Measurements from ENCODE around the gene LIME1.

Gene LIME1

DNA sequence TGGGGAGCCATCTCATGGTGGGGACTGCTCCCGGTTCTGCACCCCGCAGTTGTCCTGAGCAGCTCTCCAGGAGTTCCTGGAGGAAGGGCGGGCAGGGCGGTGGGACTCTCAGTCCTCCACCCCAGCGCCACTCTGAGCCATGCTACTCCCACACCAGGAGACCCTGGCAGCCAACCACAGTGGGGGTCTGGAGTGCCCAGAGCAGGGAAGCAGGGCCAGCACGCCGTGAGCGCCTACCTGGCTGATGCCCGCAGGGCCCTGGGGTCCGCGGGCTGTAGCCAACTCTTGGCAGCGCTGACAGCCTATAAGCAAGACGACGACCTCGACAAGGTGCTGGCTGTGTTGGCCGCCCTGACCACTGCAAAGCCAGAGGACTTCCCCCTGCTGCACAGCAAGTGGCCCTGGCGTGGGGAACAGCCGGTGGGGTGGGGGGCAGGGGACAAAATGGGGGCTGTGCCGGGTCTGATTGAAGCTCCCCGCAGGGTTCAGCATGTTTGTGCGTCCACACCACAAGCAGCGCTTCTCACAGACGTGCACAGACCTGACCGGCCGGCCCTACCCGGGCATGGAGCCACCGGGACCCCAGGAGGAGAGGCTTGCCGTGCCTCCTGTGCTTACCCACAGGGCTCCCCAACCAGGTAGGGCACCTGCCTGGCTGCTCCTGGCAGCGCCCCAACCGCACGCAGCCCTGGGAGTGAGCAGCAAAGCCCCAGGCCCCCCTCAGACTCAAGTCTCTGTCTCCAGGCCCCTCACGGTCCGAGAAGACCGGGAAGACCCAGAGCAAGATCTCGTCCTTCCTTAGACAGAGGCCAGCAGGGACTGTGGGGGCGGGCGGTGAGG, 41.7 kb upstream of the LIME1 start:
- H3K4me3 ChIP-seq (ENCODE audit: low read depth, low read length), result no peak overlapping the region
- TF ChIP-seq, protein P1, sequence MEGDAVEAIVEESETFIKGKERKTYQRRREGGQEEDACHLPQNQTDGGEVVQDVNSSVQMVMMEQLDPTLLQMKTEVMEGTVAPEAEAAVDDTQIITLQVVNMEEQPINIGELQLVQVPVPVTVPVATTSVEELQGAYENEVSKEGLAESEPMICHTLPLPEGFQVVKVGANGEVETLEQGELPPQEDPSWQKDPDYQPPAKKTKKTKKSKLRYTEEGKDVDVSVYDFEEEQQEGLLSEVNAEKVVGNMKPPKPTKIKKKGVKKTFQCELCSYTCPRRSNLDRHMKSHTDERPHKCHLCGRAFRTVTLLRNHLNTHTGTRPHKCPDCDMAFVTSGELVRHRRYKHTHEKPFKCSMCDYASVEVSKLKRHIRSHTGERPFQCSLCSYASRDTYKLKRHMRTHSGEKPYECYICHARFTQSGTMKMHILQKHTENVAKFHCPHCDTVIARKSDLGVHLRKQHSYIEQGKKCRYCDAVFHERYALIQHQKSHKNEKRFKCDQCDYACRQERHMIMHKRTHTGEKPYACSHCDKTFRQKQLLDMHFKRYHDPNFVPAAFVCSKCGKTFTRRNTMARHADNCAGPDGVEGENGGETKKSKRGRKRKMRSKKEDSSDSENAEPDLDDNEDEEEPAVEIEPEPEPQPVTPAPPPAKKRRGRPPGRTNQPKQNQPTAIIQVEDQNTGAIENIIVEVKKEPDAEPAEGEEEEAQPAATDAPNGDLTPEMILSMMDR (conservative IDR thresholded peaks at IDR 0.05; ENCODE audit: low read depth, low read length), result no peak
- no peak for DNase-seq (ENCODE audit: low read depth)

DNA sequence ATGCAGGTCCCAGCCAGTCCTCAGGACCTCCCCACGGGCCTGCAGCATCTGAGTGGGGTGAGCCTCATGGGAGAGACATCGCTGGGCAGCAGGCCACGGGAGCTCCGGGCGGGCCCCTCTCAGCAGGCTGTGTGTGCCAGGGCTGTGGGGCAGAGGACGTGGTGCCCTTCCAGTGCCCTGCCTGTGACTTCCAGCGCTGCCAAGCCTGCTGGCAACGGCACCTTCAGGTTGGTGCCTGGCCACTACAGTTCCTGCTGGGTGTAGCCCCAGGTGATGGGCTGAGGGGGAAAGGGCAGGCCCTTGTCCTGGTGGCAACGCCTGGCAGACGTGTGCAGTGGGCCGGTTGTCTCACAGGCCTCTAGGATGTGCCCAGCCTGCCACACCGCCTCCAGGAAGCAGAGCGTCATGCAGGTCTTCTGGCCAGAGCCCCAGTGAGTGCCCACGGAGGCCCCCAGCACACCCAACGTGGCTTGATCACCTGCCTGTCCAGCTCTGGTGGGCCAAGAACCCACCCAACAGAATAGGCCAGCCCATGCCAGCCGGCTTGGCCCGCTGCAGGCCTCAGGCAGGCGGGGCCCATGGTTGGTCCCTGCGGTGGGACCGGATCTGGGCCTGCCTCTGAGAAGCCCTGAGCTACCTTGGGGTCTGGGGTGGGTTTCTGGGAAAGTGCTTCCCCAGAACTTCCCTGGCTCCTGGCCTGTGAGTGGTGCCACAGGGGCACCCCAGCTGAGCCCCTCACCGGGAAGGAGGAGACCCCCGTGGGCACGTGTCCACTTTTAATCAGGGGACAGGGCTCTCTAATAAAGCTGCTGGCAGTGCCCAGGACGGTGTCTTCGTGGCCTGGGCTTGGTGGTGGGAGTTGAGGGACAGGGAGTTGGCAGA, 40.8 kb upstream of the LIME1 start:
- no peak overlapping the region for H3K4me3 ChIP-seq (ENCODE audit: low read depth, low read length)
- TF ChIP-seq, protein P1 (conservative IDR thresholded peaks at IDR 0.05; ENCODE audit: low read depth, low read length), result no peak
- no peak for DNase-seq (ENCODE audit: low read depth)

DNA sequence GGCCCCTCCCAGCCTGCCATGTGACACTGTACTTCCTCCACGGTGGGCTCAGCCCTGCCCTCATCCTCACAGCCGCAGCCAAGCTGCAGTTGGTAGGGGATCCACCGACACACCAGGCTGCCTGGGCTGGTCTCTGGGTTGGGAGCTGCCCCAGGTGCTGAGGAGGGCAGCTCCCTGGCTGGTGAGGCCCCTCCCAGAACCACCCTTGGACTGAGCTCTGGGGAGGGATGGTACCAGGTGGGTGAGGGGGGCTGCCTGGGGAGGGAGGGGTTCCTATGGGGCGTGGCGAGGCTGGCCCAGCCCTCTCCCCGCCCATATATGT, 40.2 kb upstream of the LIME1 start:
- H3K4me3 ChIP-seq (ENCODE audit: low read depth, low read length), result peak overlapping the region; percentile 65
- TF ChIP-seq, protein P1 (conservative IDR thresholded peaks at IDR 0.05; ENCODE audit: low read depth, low read length), result no peak
- DNase-seq (ENCODE audit: low read depth), result peak; percentile 55

DNA sequence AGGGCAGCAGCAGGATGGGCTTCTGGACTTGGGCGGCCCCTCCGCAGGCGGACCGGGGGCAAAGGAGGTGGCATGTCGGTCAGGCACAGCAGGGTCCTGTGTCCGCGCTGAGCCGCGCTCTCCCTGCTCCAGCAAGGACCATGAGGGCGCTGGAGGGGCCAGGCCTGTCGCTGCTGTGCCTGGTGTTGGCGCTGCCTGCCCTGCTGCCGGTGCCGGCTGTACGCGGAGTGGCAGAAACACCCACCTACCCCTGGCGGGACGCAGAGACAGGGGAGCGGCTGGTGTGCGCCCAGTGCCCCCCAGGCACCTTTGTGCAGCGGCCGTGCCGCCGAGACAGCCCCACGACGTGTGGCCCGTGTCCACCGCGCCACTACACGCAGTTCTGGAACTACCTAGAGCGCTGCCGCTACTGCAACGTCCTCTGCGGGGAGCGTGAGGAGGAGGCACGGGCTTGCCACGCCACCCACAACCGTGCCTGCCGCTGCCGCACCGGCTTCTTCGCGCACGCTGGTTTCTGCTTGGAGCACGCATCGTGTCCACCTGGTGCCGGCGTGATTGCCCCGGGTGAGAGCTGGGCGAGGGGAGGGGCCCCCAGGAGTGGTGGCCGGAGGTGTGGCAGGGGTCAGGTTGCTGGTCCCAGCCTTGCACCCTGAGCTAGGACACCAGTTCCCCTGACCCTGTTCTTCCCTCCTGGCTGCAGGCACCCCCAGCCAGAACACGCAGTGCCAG, 39.7 kb upstream of the LIME1 start, which contains the start of gene TNFRSF6B:
TNFRSF6B (plus strand) TSS at position 25 of the 729 bp plus-strand sequence; CDS start at position 141, 116 bp downstream.
- no peak for DNase-seq (ENCODE audit: low read depth)
- peak within 1 kb of the TSS; percentile 65 for H3K4me3 ChIP-seq (ENCODE audit: low read depth, low read length)
- TF ChIP-seq, protein P1 (conservative IDR thresholded peaks at IDR 0.05; ENCODE audit: low read depth, low read length), result no peak

DNA sequence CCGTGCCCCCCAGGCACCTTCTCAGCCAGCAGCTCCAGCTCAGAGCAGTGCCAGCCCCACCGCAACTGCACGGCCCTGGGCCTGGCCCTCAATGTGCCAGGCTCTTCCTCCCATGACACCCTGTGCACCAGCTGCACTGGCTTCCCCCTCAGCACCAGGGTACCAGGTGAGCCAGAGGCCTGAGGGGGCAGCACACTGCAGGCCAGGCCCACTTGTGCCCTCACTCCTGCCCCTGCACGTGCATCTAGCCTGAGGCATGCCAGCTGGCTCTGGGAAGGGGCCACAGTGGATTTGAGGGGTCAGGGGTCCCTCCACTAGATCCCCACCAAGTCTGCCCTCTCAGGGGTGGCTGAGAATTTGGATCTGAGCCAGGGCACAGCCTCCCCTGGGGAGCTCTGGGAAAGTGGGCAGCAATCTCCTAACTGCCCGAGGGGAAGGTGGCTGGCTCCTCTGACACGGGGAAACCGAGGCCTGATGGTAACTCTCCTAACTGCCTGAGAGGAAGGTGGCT, 39.1 kb upstream of the LIME1 start:
- TF ChIP-seq, protein P1 (conservative IDR thresholded peaks at IDR 0.05; ENCODE audit: low read depth, low read length), result no peak
- no peak for DNase-seq (ENCODE audit: low read depth)
- peak overlapping the region; percentile 65 for H3K4me3 ChIP-seq (ENCODE audit: low read depth, low read length)

DNA sequence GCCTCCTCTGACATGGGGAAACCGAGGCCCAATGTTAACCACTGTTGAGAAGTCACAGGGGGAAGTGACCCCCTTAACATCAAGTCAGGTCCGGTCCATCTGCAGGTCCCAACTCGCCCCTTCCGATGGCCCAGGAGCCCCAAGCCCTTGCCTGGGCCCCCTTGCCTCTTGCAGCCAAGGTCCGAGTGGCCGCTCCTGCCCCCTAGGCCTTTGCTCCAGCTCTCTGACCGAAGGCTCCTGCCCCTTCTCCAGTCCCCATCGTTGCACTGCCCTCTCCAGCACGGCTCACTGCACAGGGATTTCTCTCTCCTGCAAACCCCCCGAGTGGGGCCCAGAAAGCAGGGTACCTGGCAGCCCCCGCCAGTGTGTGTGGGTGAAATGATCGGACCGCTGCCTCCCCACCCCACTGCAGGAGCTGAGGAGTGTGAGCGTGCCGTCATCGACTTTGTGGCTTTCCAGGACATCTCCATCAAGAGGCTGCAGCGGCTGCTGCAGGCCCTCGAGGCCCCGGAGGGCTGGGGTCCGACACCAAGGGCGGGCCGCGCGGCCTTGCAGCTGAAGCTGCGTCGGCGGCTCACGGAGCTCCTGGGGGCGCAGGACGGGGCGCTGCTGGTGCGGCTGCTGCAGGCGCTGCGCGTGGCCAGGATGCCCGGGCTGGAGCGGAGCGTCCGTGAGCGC, 38.5 kb upstream of the LIME1 start:
- TF ChIP-seq, protein P1 (conservative IDR thresholded peaks at IDR 0.05; ENCODE audit: low read depth, low read length), result no peak
- DNase-seq (ENCODE audit: low read depth), result no peak
- H3K4me3 ChIP-seq (ENCODE audit: low read depth, low read length), result peak overlapping the region; percentile 27
